Fibroblast of lung (primary cell): ENCODE results near the gene APPL2. TPM values are rescaled to one million over a fixed set of nuclear protein-coding genes. Genes with fewer than 3 reads are reported as not detected.

Experiments
- DNase-seq, 2 donors: peaks; one replicate each; pipeline versions ENCODE4 v3.0.0 to v3.0.0-alpha.2; 2010; ENCODE audit warnings: low read depth in 2 of 2
- H2AFZ ChIP-seq: 2 replicates; pipeline ENCODE4 v1.5.1; 2012; ENCODE audit warnings: low read length, control low read depth, inconsistent platforms
- H3K27ac ChIP-seq: 2 replicates; pipeline ENCODE4 v1.5.1; 2011; ENCODE audit warnings: low read length, control low read depth; ENCODE audit not compliant: insufficient read depth
- H3K27me3 ChIP-seq: 2 replicates; pipeline ENCODE4 v1.5.1; 2011; ENCODE audit warnings: mild to moderate bottlenecking, low read length; ENCODE audit not compliant: control insufficient read depth, insufficient read depth
- H3K36me3 ChIP-seq: 2 replicates; pipeline ENCODE4 v1.5.1; 2011; ENCODE audit warnings: low read length; ENCODE audit not compliant: control insufficient read depth, insufficient read depth
- H3K4me1 ChIP-seq: 2 replicates; pipeline ENCODE4 v1.5.1; 2011; ENCODE audit warnings: low read length; ENCODE audit not compliant: control insufficient read depth, insufficient read depth; ENCODE audit errors: extremely low read depth
- H3K4me2 ChIP-seq: 2 replicates; pipeline ENCODE4 v1.5.1; 2011; ENCODE audit warnings: low read length, control low read depth; ENCODE audit not compliant: insufficient read depth; ENCODE audit errors: extremely low read depth
- H3K4me3 ChIP-seq, 4 experiments: fragments of 200-600 bp in 1 of 4; sonication (generic) in 1 of 4; replicated peaks in 1 of 4; 2 replicates each; pipeline ENCODE4 v1.5.1; 2011 to 2016; ENCODE audit warnings: low read length in 4 of 4, low read depth in 3 of 4, mild to moderate bottlenecking in 3 of 4, control low read depth in 2 of 4, inconsistent platforms in 1 of 4, mixed read lengths in 1 of 4; ENCODE audit not compliant: insufficient read depth in 1 of 4; ENCODE audit errors: control extremely low read depth in 1 of 4
- H3K79me2 ChIP-seq: 2 replicates; pipeline ENCODE4 v1.5.1; 2012; ENCODE audit warnings: mild to moderate bottlenecking, low read length, inconsistent platforms; ENCODE audit not compliant: control insufficient read depth, insufficient read depth
- H3K9ac ChIP-seq: 2 replicates; pipeline ENCODE4 v1.5.1; 2011; ENCODE audit warnings: mild to moderate bottlenecking, low read length, control low read depth; ENCODE audit not compliant: insufficient read depth
- H3K9me3 ChIP-seq: 2 replicates; pipeline ENCODE4 v1.5.1; 2012; ENCODE audit warnings: low read depth, low read length; ENCODE audit not compliant: control insufficient read depth, insufficient read depth
- H4K20me1 ChIP-seq: 2 replicates; pipeline ENCODE4 v1.5.1; 2011; ENCODE audit warnings: low read length; ENCODE audit not compliant: control insufficient read depth, insufficient read depth; ENCODE audit errors: extremely low read depth
- CTCF ChIP-seq, 2 donors: IDR thresholded peaks in 1 of 2; conservative IDR thresholded peaks in 1 of 2; 1 replicate in 1 of 2; 2 replicates in 1 of 2; pipeline ENCODE4 v1.5.1; 2011 to 2012; ENCODE audit warnings: low read length in 2 of 2, control low read depth in 1 of 2, inconsistent platforms in 1 of 2, low read depth in 1 of 2, mild to moderate bottlenecking in 1 of 2
- EZH2 ChIP-seq: IDR thresholded peaks from 2 replicates; pipeline ENCODE4 v1.5.1; 2012; ENCODE audit warnings: low read length, control low read depth, mild to moderate bottlenecking; ENCODE audit errors: missing control alignments
- polyA plus RNA-seq, 2 donors: library from polyadenylated mRNA; depleted of rRNA in 1 of 2; stranded (reverse) in 1 of 2; unstranded in 1 of 2; fragments of >200 nt; gene quantifications; 2 replicates each; pipeline ENCODE4 v1.2.1, GENCODE V29; 2011 to 2012; ENCODE audit warnings: missing spikeins in 1 of 2
- total RNA-seq: library from RNA; depleted of rRNA; stranded (reverse); fragments of >200 nt; gene quantifications from 2 replicates; pipeline ENCODE4 v1.2.1, GENCODE V29; 2014

Gene APPL2
- total and polyA plus RNA-seq, 2 donors (not counting 1 experiment from before 2014, with no cell fraction given) = 53.8 to 68.0 TPM

DNA sequence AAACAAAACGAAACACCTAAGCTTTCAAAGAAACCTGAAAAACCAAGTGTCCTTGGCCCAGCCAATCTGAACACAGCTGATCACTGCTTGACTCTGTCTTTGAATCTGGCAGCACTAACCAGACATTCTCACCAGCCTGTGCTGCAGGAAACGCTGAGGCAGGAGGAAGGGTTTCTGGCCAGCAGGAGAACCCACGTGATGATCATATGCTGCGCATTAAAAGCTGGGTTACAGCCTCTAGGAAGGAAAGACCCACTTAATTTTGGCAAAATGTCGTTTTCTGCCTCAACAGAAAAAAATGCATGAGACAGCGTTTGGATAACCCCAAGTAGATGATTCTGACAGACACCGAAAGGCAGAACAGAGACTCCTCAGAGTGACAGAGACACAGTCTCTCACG lies 9.8 kb downstream of the APPL2 start:
- H3K79me2 ChIP-seq = peaks cover 65% of the 10 kb centered on the region
- peak overlapping the region; percentile 61 for H3K4me2 ChIP-seq
- H2AFZ ChIP-seq = no peak overlapping the region
- DNase-seq = peak; percentile 91 to 94
- peaks cover 22% of the 10 kb centered on the region for H3K4me1 ChIP-seq
- no peaks in the 10 kb centered on the region for H4K20me1 ChIP-seq
- H3K9me3 ChIP-seq = no peaks in the 10 kb centered on the region
- peak overlapping the region in 1 of 4 experiments; percentile 25 for H3K4me3 ChIP-seq
- no peak overlapping the region for H3K9ac ChIP-seq
- peak overlapping the region; percentile 33 for H3K27ac ChIP-seq
- no peak for TF ChIP-seq CTCF (conservative IDR thresholded peaks at IDR 0.05 in 1 of 2, IDR thresholded peaks at IDR 0.05 in 1 of 2; ENCODE audit: low read depth in 1 of 2, low read length in 2 of 2)
- no peak for TF ChIP-seq EZH2
- H3K27me3 ChIP-seq = no peaks in the 10 kb centered on the region
- peaks cover 7% of the 10 kb centered on the region for H3K36me3 ChIP-seq

- no peak overlapping the region for H3K4me2 ChIP-seq
- peaks cover 7% of the 10 kb centered on the region for H3K36me3 ChIP-seq
- H3K79me2 ChIP-seq = peaks cover 62% of the 10 kb centered on the region
- no peak for TF ChIP-seq CTCF (conservative IDR thresholded peaks at IDR 0.05 in 1 of 2, IDR thresholded peaks at IDR 0.05 in 1 of 2; ENCODE audit: low read depth in 1 of 2, low read length in 2 of 2)
- TF ChIP-seq EZH2 = no peak
- no peaks in the 10 kb centered on the region for H3K27me3 ChIP-seq
- no peak overlapping the region for H2AFZ ChIP-seq
- H3K4me3 ChIP-seq = no peak overlapping the region
- no peak overlapping the region for H3K9ac ChIP-seq
- H4K20me1 ChIP-seq = no peaks in the 10 kb centered on the region
- H3K4me1 ChIP-seq = peaks cover 21% of the 10 kb centered on the region
- no peak overlapping the region for H3K27ac ChIP-seq
- DNase-seq = no peak
- no peaks in the 10 kb centered on the region for H3K9me3 ChIP-seq
These were observed 10.4 kb downstream of the APPL2 start for GRCh38 chr12:105225505-105226015.

- H3K4me1 ChIP-seq = peaks cover 20% of the 10 kb centered on the region
- peaks cover 7% of the 10 kb centered on the region for H3K36me3 ChIP-seq
- H4K20me1 ChIP-seq = no peaks in the 10 kb centered on the region
- no peaks in the 10 kb centered on the region for H3K27me3 ChIP-seq
- H3K27ac ChIP-seq = no peak overlapping the region
- TF ChIP-seq CTCF (conservative IDR thresholded peaks at IDR 0.05 in 1 of 2, IDR thresholded peaks at IDR 0.05 in 1 of 2; ENCODE audit: low read depth in 1 of 2, low read length in 2 of 2) (no peak), EZH2 (no peak)
- H3K79me2 ChIP-seq = peaks cover 55% of the 10 kb centered on the region
- no peak overlapping the region for H3K4me2 ChIP-seq
- no peak for DNase-seq
- H3K4me3 ChIP-seq = no peak overlapping the region
- no peak overlapping the region for H2AFZ ChIP-seq
- no peaks in the 10 kb centered on the region for H3K9me3 ChIP-seq
- no peak overlapping the region for H3K9ac ChIP-seq
These were observed 11.6 kb downstream of the APPL2 start for GRCh38 chr12:105224399-105224798.
